Stimulated activated CD4-positive, alpha-beta T cell treated with anti-CD3 and anti-CD28 coated beads, Interleukin-15, amount 100 ng/mL, for 1 hour (primary cell): ENCODE measurements around the gene ESCO1.
"Not testable (repeated sequence)": the region's sequence is repeated elsewhere in the genome, so short reads cannot be mapped to it uniquely, and the experiment has no call there.

Experiments used
- DNase-seq, 2 donors: peaks; one replicate each; pipeline ENCODE4 v3.0.0-alpha.2; 2020; ENCODE audit warnings: low read depth in 1 of 2, low spot score in 1 of 2

Gene ESCO1

GRCh38 chr18:21592361-21592760 is 8.1 kb downstream of the ESCO1 start:
- not testable (repeated sequence) for DNase-seq

- DNase-seq: no peak
These were observed 16.1 kb downstream of the ESCO1 start for GRCh38 chr18:21584391-21584790.

- DNase-seq: no peak
These were observed 24.8 kb downstream of the ESCO1 start for GRCh38 chr18:21575656-21576055.

GRCh38 chr18:21571772-21572171 is 28.7 kb downstream of the ESCO1 start:
- DNase-seq: no peak

GRCh38 chr18:21559195-21559594 is 41.3 kb downstream of the ESCO1 start:
- no peak for DNase-seq

GRCh38 chr18:21557607-21558253 is 42.8 kb downstream of the ESCO1 start:
- no peak for DNase-seq

GRCh38 chr18:21550510-21550970 is 50.0 kb downstream of the ESCO1 start:
- DNase-seq: no peak

- DNase-seq: no peak
These were observed 51.9 kb downstream of the ESCO1 start for GRCh38 chr18:21548647-21549046.

GRCh38 chr18:21546423-21546822 is 54.1 kb downstream of the ESCO1 start:
- DNase-seq: no peak

- DNase-seq: no peak
These were observed 62.3 kb downstream of the ESCO1 start for GRCh38 chr18:21538230-21538629.

GRCh38 chr18:21534327-21534726 is 66.2 kb downstream of the ESCO1 start:
- no peak for DNase-seq

- no peak for DNase-seq
These were observed 74.0 kb downstream of the ESCO1 start for GRCh38 chr18:21526463-21526862.

- DNase-seq: no peak
These were observed 74.6 kb downstream of the ESCO1 start for GRCh38 chr18:21525916-21526315.

- DNase-seq: no peak
These were observed 78.0 kb downstream of the ESCO1 start for GRCh38 chr18:21522530-21522929.

- DNase-seq: no peak
These were observed 86.8 kb downstream of the ESCO1 start for GRCh38 chr18:21513741-21514140.

GRCh38 chr18:21513292-21513691 is 87.2 kb downstream of the ESCO1 start:
- no peak for DNase-seq

- no peak for DNase-seq
These were observed 91.4 kb downstream of the ESCO1 start for GRCh38 chr18:21509062-21509461.

- DNase-seq: no peak
These were observed 92.4 kb downstream of the ESCO1 start for GRCh38 chr18:21507913-21508701.

- no peak for DNase-seq
These were observed 97.8 kb downstream of the ESCO1 start for GRCh38 chr18:21502661-21503060.

GRCh38 chr18:21499997-21500396 is 100.5 kb downstream of the ESCO1 start:
- DNase-seq: no peak

- no peak for DNase-seq
These were observed 104.1 kb downstream of the ESCO1 start for GRCh38 chr18:21496277-21496835.

GRCh38 chr18:21490748-21491147 is 109.8 kb downstream of the ESCO1 start:
- no peak for DNase-seq
